Brain microvascular endothelial cell (primary cell): ENCODE measurements around the gene NAT14.

Experiments used
- DNase-seq: peaks from one replicate; pipeline ENCODE4 v3.0.0-alpha.2; 2020
- H3K27ac ChIP-seq: fragments of 250-450 bp; sonication (Bioruptor Pico); 2 replicates; pipeline ENCODE4 v1.5.1; 2020; ENCODE audit warnings: mild to moderate bottlenecking, moderate library complexity
- H3K27me3 ChIP-seq: fragments of 250-450 bp; sonication (Bioruptor Pico); replicated peaks from 2 replicates; pipeline ENCODE4 v1.5.1; 2020; ENCODE audit warnings: mild to moderate bottlenecking
- H3K36me3 ChIP-seq: fragments of 250-450 bp; sonication (Bioruptor Pico); replicated peaks from 2 replicates; pipeline ENCODE4 v1.5.1; 2020; ENCODE audit warnings: mild to moderate bottlenecking
- H3K4me3 ChIP-seq: 2 replicates; pipeline ENCODE4 v1.5.1; 2011; ENCODE audit warnings: low read depth, mild to moderate bottlenecking, control low read depth, low read length, moderate library complexity
- CTCF ChIP-seq: IDR thresholded peaks from 2 replicates; pipeline ENCODE4 v1.5.1; 2011; ENCODE audit warnings: low read depth, mild to moderate bottlenecking, moderate library complexity, low read length, control low read depth, inconsistent platforms; ENCODE audit errors: missing control alignments
- in situ Hi-C: cut with HindIII; loops from 2 replicates; pipeline ENCODE4 v1.10.0; 2017; ENCODE audit warnings: low sequenced_read_pairs, low pct_ligation_motif_present

The NAT14 gene

GRCh38 chr19:55482156-55482961 is 2.6 kb upstream of the NAT14 start:
- Histone ChIP-seq H3K27ac (no peak overlapping the region), H3K27me3 (no peaks in the 10 kb centered on the region), H3K36me3 (peaks cover 9% of the 10 kb centered on the region), H3K4me3 (no peak overlapping the region)
- no peak for TF ChIP-seq CTCF
- in situ Hi-C loops, result no loop called here
- no peak for DNase-seq

- in situ Hi-C loops, result no loop called here
- TF ChIP-seq CTCF, result no peak
- Histone ChIP-seq H3K27ac (no peak overlapping the region), H3K36me3 (peaks cover 9% of the 10 kb centered on the region), H3K4me3 (no peak overlapping the region), H3K27me3 (no peaks in the 10 kb centered on the region)
- DNase-seq, result no peak
Measured at GRCh38 chr19:55482967-55483705, 1.9 kb upstream of the NAT14 start.

GRCh38 chr19:55483706-55484592 is 1.0 kb upstream of the NAT14 start:
- H3K36me3 ChIP-seq, result peaks cover 9% of the 10 kb centered on the region
- no peak for TF ChIP-seq CTCF
- H3K4me3 ChIP-seq, result peak overlapping the region; percentile 68
- in situ Hi-C loops, result no loop called here
- no peak overlapping the region for H3K27ac ChIP-seq
- no peaks in the 10 kb centered on the region for H3K27me3 ChIP-seq
- DNase-seq, result no peak

- peak overlapping the region; percentile 68 for H3K4me3 ChIP-seq
- peaks cover 9% of the 10 kb centered on the region for H3K36me3 ChIP-seq
- peak overlapping the region; percentile 57 for H3K27ac ChIP-seq
- TF ChIP-seq CTCF, result no peak
- H3K27me3 ChIP-seq, result no peaks in the 10 kb centered on the region
- in situ Hi-C loops, result no loop called here
- DNase-seq, result no peak
Measured at GRCh38 chr19:55485439-55486011, 537 bp downstream of the NAT14 start.
